ENCODE measurements around the gene FAM47E.

- TF ChIP-seq CTCF (IDR thresholded peaks at IDR 0.05) (peak; percentile 30), EZH2 (IDR thresholded peaks at IDR 0.05; ENCODE audit: borderline replicate concordance, insufficient read depth, low read depth, low read length, poor library complexity, severe bottlenecking) (no peak)
Observed at GRCh38 chr4:76251441-76252270, at the start of gene FAM47E.
